Keratinocyte (primary cell): ENCODE measurements around the gene GJA9. TPM values are rescaled to one million over a fixed set of nuclear protein-coding genes. Genes with fewer than 3 reads are reported as not detected.

Experiments used
- DNase-seq: peaks from one replicate; pipeline ENCODE4 v3.0.0-alpha.2; 2011; ENCODE audit warnings: low read depth, missing footprints, low spot score
- FAIRE-seq: peaks from 2 replicates; lab custom pipeline; 2011; peaks lifted over from hg19 to GRCh38; lab: Jason Lieb, UNC
- H2AFZ ChIP-seq: 2 replicates; pipeline ENCODE4 v1.6.0; 2012; ENCODE audit warnings: low read length, control low read depth, inconsistent platforms; ENCODE audit not compliant: control insufficient read depth
- H3K27ac ChIP-seq: 2 replicates; pipeline ENCODE4 v1.5.1; 2011; ENCODE audit warnings: low read length; ENCODE audit not compliant: control insufficient read depth, insufficient read depth
- H3K27me3 ChIP-seq: 3 replicates; pipeline ENCODE4 v1.6.0; 2011; ENCODE audit warnings: low read length; ENCODE audit not compliant: control insufficient read depth, insufficient read depth; ENCODE audit errors: extremely low read depth
- H3K36me3 ChIP-seq, 2 experiments: 2 replicates in 1 of 2; 3 replicates in 1 of 2; pipeline ENCODE4 v1.5.1; 2011; ENCODE audit warnings: low read length in 2 of 2, mild to moderate bottlenecking in 1 of 2; ENCODE audit not compliant: control insufficient read depth in 2 of 2, insufficient read depth in 2 of 2; ENCODE audit errors: extremely low read depth in 1 of 2
- H3K4me1 ChIP-seq: 3 replicates; pipeline ENCODE4 v1.5.1; 2011; ENCODE audit warnings: low read length; ENCODE audit not compliant: control insufficient read depth, insufficient read depth; ENCODE audit errors: extremely low read depth
- H3K4me2 ChIP-seq: 3 replicates; pipeline ENCODE4 v1.6.0; 2011; ENCODE audit warnings: low read depth, low read length; ENCODE audit not compliant: control insufficient read depth, insufficient read depth; ENCODE audit errors: extremely low read depth
- H3K4me3 ChIP-seq, 3 experiments: fragments of 200-600 bp in 1 of 3; sonication (generic) in 1 of 3; 2 replicates in 2 of 3; 3 replicates in 1 of 3; pipeline ENCODE4 v1.5.1; 2011 to 2016; ENCODE audit warnings: low read length in 3 of 3, mild to moderate bottlenecking in 3 of 3, control low read depth in 2 of 3, inconsistent platforms in 1 of 3, low read depth in 1 of 3, mixed read lengths in 1 of 3, mixed run types in 1 of 3, moderate library complexity in 1 of 3; ENCODE audit not compliant: control insufficient read depth in 2 of 3, insufficient read depth in 2 of 3; ENCODE audit errors: extremely low read depth in 1 of 3
- H3K79me2 ChIP-seq: 2 replicates; pipeline ENCODE4 v1.6.0; 2012; ENCODE audit warnings: low read length; ENCODE audit not compliant: control insufficient read depth, insufficient read depth
- H3K9ac ChIP-seq: 3 replicates; pipeline ENCODE4 v1.6.0; 2011; ENCODE audit warnings: low read length; ENCODE audit not compliant: control insufficient read depth, insufficient read depth; ENCODE audit errors: extremely low read depth
- H3K9me1 ChIP-seq: 3 replicates; pipeline ENCODE4 v1.6.0; 2011; ENCODE audit warnings: low read length; ENCODE audit not compliant: control insufficient read depth, insufficient read depth; ENCODE audit errors: extremely low read depth
- H3K9me3 ChIP-seq: 2 replicates; pipeline ENCODE4 v1.5.1; 2012; ENCODE audit warnings: low read depth, low read length; ENCODE audit not compliant: control insufficient read depth
- H4K20me1 ChIP-seq: 3 replicates; pipeline ENCODE4 v1.6.0; 2011; ENCODE audit warnings: low read length; ENCODE audit not compliant: control insufficient read depth, insufficient read depth; ENCODE audit errors: extremely low read depth
- CTCF ChIP-seq, 3 experiments: IDR thresholded peaks in 1 of 3; conservative IDR thresholded peaks in 1 of 3; optimal IDR thresholded peaks in 1 of 3; 2 replicates in 2 of 3; 3 replicates in 1 of 3; pipeline versions ENCODE3 to v1.5.1; 2011; ENCODE audit warnings: low read length in 3 of 3, mild to moderate bottlenecking in 3 of 3, moderate library complexity in 2 of 3, control low read depth in 1 of 3, inconsistent platforms in 1 of 3; ENCODE audit not compliant: insufficient read depth in 2 of 3; ENCODE audit errors: extremely low read depth in 1 of 3
- EZH2 ChIP-seq: IDR thresholded peaks from one replicate; pipeline ENCODE4 v1.6.1; 2012; ENCODE audit warnings: inconsistent platforms, mild to moderate bottlenecking, low read length, moderate library complexity
- dilution Hi-C: fragments of 300-500 bp; cut with MboI; formaldehyde crosslinking; loops from one replicate; pipeline ENCODE4 v1.7.0; 2020; ENCODE audit warnings: low sequenced_read_pairs; ENCODE audit not compliant: extremely low pct_ligation_motif_present
- polyA plus RNA-seq, 5 experiments: library from polyadenylated mRNA; depleted of rRNA in 3 of 5; stranded (reverse) in 3 of 5; stranded (forward) in 1 of 5; unstranded in 1 of 5; fragments of >200 nt; gene quantifications; 1 replicate in 1 of 5; 2 replicates in 3 of 5; 3 replicates in 1 of 5; pipeline versions ENCODE4 v1.2.1 to v1.2.3, GENCODE V29; 2011 to 2012; ENCODE audit warnings: missing spikeins in 2 of 5, low read depth in 1 of 5, low replicate concordance in 1 of 5

GJA9 gene
- polyA plus RNA-seq, 1 donor (not counting 4 experiments of a cell fraction or from before 2014, with no cell fraction given), result 0.38 TPM

- H3K4me2 ChIP-seq, result peak overlapping the region; percentile 30
- peaks cover 4% of the 10 kb centered on the region for H3K9me1 ChIP-seq
- no peak overlapping the region for H2AFZ ChIP-seq
- H3K4me3 ChIP-seq, result no peak overlapping the region
- H3K79me2 ChIP-seq, result no peaks in the 10 kb centered on the region
- peaks cover 12% of the 10 kb centered on the region for H3K4me1 ChIP-seq
- DNase-seq (no peak), FAIRE-seq (peak; percentile 87)
- no peak overlapping the region for H3K9ac ChIP-seq
- H3K36me3 ChIP-seq, result no peaks in the 10 kb centered on the region
- dilution Hi-C loops, result no loop called here
- no peaks in the 10 kb centered on the region for H4K20me1 ChIP-seq
- no peaks in the 10 kb centered on the region for H3K27me3 ChIP-seq
- peak overlapping the region; percentile 45 for H3K27ac ChIP-seq
- no peaks in the 10 kb centered on the region for H3K9me3 ChIP-seq
- TF ChIP-seq EZH2 (no peak), CTCF (optimal IDR thresholded peaks at IDR 0.05 in 1 of 3, IDR thresholded peaks at IDR 0.05 in 1 of 3, conservative IDR thresholded peaks at IDR 0.05 in 1 of 3; ENCODE audit: extremely low read depth in 1 of 3, insufficient read depth in 2 of 3, low read length in 3 of 3) (no peak)
Observed at GRCh38 chr1:38898653-38899230, 17.4 kb upstream of the GJA9 start.

- no peak overlapping the region for H3K9ac ChIP-seq
- H3K9me3 ChIP-seq, result no peaks in the 10 kb centered on the region
- H3K27ac ChIP-seq, result no peak overlapping the region
- H3K4me2 ChIP-seq, result no peak overlapping the region
- H3K36me3 ChIP-seq, result no peaks in the 10 kb centered on the region
- FAIRE-seq, result no peak
- no peak for DNase-seq
- no peak overlapping the region for H3K4me3 ChIP-seq
- H3K9me1 ChIP-seq, result peaks cover 4% of the 10 kb centered on the region
- TF ChIP-seq CTCF (optimal IDR thresholded peaks at IDR 0.05 in 1 of 3, IDR thresholded peaks at IDR 0.05 in 1 of 3, conservative IDR thresholded peaks at IDR 0.05 in 1 of 3; ENCODE audit: extremely low read depth in 1 of 3, insufficient read depth in 2 of 3, low read length in 3 of 3) (no peak), EZH2 (no peak)
- H3K27me3 ChIP-seq, result no peaks in the 10 kb centered on the region
- no peaks in the 10 kb centered on the region for H3K79me2 ChIP-seq
- dilution Hi-C loops, result no loop called here
- no peak overlapping the region for H2AFZ ChIP-seq
- peaks cover 12% of the 10 kb centered on the region for H3K4me1 ChIP-seq
- no peaks in the 10 kb centered on the region for H4K20me1 ChIP-seq
Observed at GRCh38 chr1:38896169-38896568, 14.8 kb upstream of the GJA9 start.
